HG03196 (cell line): Measurements from ENCODE around the gene AURKAIP1.
"Not testable (repeated sequence)": the region's sequence is repeated elsewhere in the genome, so short reads cannot be mapped to it uniquely, and the experiment has no call there.

Experiments used
- ATAC-seq: cut with Tn5 transposase; IDR thresholded peaks from one replicate; pipeline ENCODE4 v1.9.1; 2021; ENCODE audit not compliant: unreplicated experiment

AURKAIP1 gene

GRCh38 chr1:1374929-1375662 lies at the start of gene AURKAIP1:
AURKAIP1 (minus strand) TSS chr1:1375207; CDS start chr1:1374756, 451 bp downstream.
- peak; percentile 73 for ATAC-seq

- no peak for ATAC-seq
These were observed 49.7 kb upstream of the AURKAIP1 start for GRCh38 chr1:1424707-1425106.

- no peak for ATAC-seq
These were observed 48.2 kb upstream of the AURKAIP1 start for GRCh38 chr1:1423245-1423597.

- ATAC-seq: no peak
These were observed 47.6 kb upstream of the AURKAIP1 start for GRCh38 chr1:1422465-1423244.

- no peak for ATAC-seq
These were observed 47.0 kb upstream of the AURKAIP1 start for GRCh38 chr1:1421907-1422464.

- ATAC-seq: no peak
These were observed 46.3 kb upstream of the AURKAIP1 start, which contains the start of gene ANKRD65 for GRCh38 chr1:1421147-1421906. ANKRD65 (minus strand) TSS chr1:1421276; CDS start chr1:1421005, 271 bp downstream.

- ATAC-seq: no peak
These were observed 45.7 kb upstream of the AURKAIP1 start for GRCh38 chr1:1420654-1421141.

GRCh38 chr1:1419813-1420653 lies 45.0 kb upstream of the AURKAIP1 start:
- ATAC-seq: no peak

- ATAC-seq: no peak
These were observed 44.4 kb upstream of the AURKAIP1 start for GRCh38 chr1:1419363-1419812.

- ATAC-seq: no peak
These were observed 43.7 kb upstream of the AURKAIP1 start for GRCh38 chr1:1418464-1419362.

- ATAC-seq: not testable (repeated sequence)
These were observed 42.9 kb upstream of the AURKAIP1 start for GRCh38 chr1:1417825-1418463.

GRCh38 chr1:1417396-1417795 lies 42.4 kb upstream of the AURKAIP1 start:
- ATAC-seq: not testable (repeated sequence)

GRCh38 chr1:1415751-1416150 lies 40.7 kb upstream of the AURKAIP1 start:
- no peak for ATAC-seq

GRCh38 chr1:1412311-1412902 lies 37.4 kb upstream of the AURKAIP1 start:
- not testable (repeated sequence) for ATAC-seq

- ATAC-seq: no peak
These were observed 36.6 kb upstream of the AURKAIP1 start for GRCh38 chr1:1411626-1412025.

- ATAC-seq: not testable (repeated sequence)
These were observed 35.2 kb upstream of the AURKAIP1 start for GRCh38 chr1:1410238-1410637.

GRCh38 chr1:1407636-1408318 lies 32.8 kb upstream of the AURKAIP1 start:
- peak; percentile 26 for ATAC-seq
